CD8-positive, alpha-beta memory T cell (primary cell): ENCODE data around the gene TNIP2. TPM values are rescaled to one million over a fixed set of nuclear protein-coding genes. Genes with fewer than 3 reads are reported as not detected.

Experiments
- CTCF ChIA-PET: fragments of 350-600 bp; sonication (Branson Sonifier 250); formaldehyde crosslinking; loops from one replicate; lab custom pipeline; 2021; ENCODE audit warnings: antibody characterized with exemption; lab: Charles Lee
- POLR2A ChIA-PET: fragments of 350-600 bp; sonication (Branson Sonifier 250); formaldehyde crosslinking; loops from one replicate; lab custom pipeline; 2021; ENCODE audit warnings: antibody characterized with exemption; lab: Charles Lee
- DNase-seq, 5 donors: peaks; one replicate each; pipeline versions ENCODE4 v3.0.0 to v3.0.0-alpha.2; 2020 to 2022; ENCODE audit warnings: mixed read lengths in 1 of 5
- H3K27ac ChIP-seq: one replicate; pipeline ENCODE4 v1.7.0; 2013; ENCODE audit warnings: low read depth, mild to moderate bottlenecking, low read length, moderate library complexity
- H3K27me3 ChIP-seq: 2 replicates; pipeline ENCODE4 v1.7.0; 2013; ENCODE audit warnings: low read length, mild to moderate bottlenecking; ENCODE audit not compliant: insufficient read depth, poor library complexity, severe bottlenecking
- H3K36me3 ChIP-seq: 2 replicates; pipeline ENCODE4 v1.7.0; 2013; ENCODE audit warnings: mild to moderate bottlenecking, low read length, moderate library complexity; ENCODE audit not compliant: insufficient read depth
- H3K4me1 ChIP-seq: 2 replicates; pipeline ENCODE4 v1.7.0; 2013; ENCODE audit warnings: mild to moderate bottlenecking, low read length, moderate library complexity; ENCODE audit not compliant: insufficient read depth
- H3K4me3 ChIP-seq: 2 replicates; pipeline ENCODE4 v1.7.0; 2013; ENCODE audit warnings: mild to moderate bottlenecking, low read length
- H3K9me3 ChIP-seq: 2 replicates; pipeline ENCODE4 v1.7.0; 2013; ENCODE audit warnings: mild to moderate bottlenecking, low read length
- H3K27ac Mint-ChIP-seq, 8 donors: one replicate each; pipeline ENCODE4 v1.8.0; 2020 to 2021; ENCODE audit warnings: mixed read lengths in 8 of 8, mild to moderate bottlenecking in 6 of 8, inconsistent platforms in 3 of 8, moderate library complexity in 3 of 8
- H3K27me3 Mint-ChIP-seq, 2 donors: one replicate each; pipeline ENCODE4 v1.8.0; 2020 to 2021; ENCODE audit warnings: mixed read lengths in 2 of 2, mild to moderate bottlenecking in 1 of 2, moderate library complexity in 1 of 2
- H3K36me3 Mint-ChIP-seq, 3 donors: one replicate each; pipeline ENCODE4 v1.8.0; 2020 to 2021; ENCODE audit warnings: mixed read lengths in 3 of 3, inconsistent platforms in 1 of 3, mild to moderate bottlenecking in 1 of 3
- H3K4me1 Mint-ChIP-seq, 3 donors: one replicate each; pipeline ENCODE4 v1.8.0; 2020 to 2021; ENCODE audit warnings: mixed read lengths in 3 of 3, inconsistent platforms in 1 of 3, mild to moderate bottlenecking in 1 of 3
- H3K4me3 Mint-ChIP-seq, 7 donors: one replicate each; pipeline ENCODE4 v1.8.0; 2020 to 2021; ENCODE audit warnings: mixed read lengths in 7 of 7, mild to moderate bottlenecking in 6 of 7, moderate library complexity in 4 of 7, inconsistent platforms in 2 of 7
- H3K9me3 Mint-ChIP-seq, 5 donors: one replicate each; pipeline ENCODE4 v1.8.0; 2020 to 2022; ENCODE audit warnings: mixed read lengths in 5 of 5, mild to moderate bottlenecking in 3 of 5, moderate library complexity in 2 of 5, inconsistent platforms in 1 of 5
- polyA plus RNA-seq: library from polyadenylated mRNA; unstranded; fragments of 300-500 nt; fragmentation: Illumina TruSeq; gene quantifications from one replicate; pipeline ENCODE4 v1.2.3, GENCODE V29; 2021
- total RNA-seq, 2 experiments: library from RNA; stranded (reverse); gene quantifications; one replicate each; pipeline ENCODE4 v1.2.3, GENCODE V29; 2021

TNIP2 gene
- total and polyA plus RNA-seq, 3 experiments from 2014 or later, result 57.4 to 92.3 (median 87.7) TPM

- Histone ChIP-seq H3K27me3 (no peaks in the 10 kb centered on the region), H3K36me3 (peaks cover 50% of the 10 kb centered on the region), H3K27ac (no peak overlapping the region), H3K4me1 (no peaks in the 10 kb centered on the region), H3K4me3 (no peak overlapping the region), H3K9me3 (no peaks in the 10 kb centered on the region)
- Mint-ChIP-seq H3K4me1 (no peaks in the 10 kb centered on the region), H3K9me3 (no peaks in the 10 kb centered on the region), H3K27me3 (no peaks in the 10 kb centered on the region), H3K27ac (no peak overlapping the region), H3K36me3 (peaks cover 11 to 96% (median 33%) of the 10 kb centered on the region in 3 donors), H3K4me3 (no peak overlapping the region)
- POLR2A ChIA-PET, result no interaction called here
- CTCF ChIA-PET, result interaction anchor here (0.7 kb wide), 1 partner anchor 25 kb away, joined by 3 read pairs; no protein-coding TSS in a partner anchor
- no peak for DNase-seq
Measured at GRCh38 chr4:2697995-2698414, 58.1 kb downstream of the TNIP2 start.

- H3K4me3 ChIP-seq, result no peak overlapping the region
- H3K4me1 ChIP-seq, result no peaks in the 10 kb centered on the region
- H3K27me3 ChIP-seq, result no peaks in the 10 kb centered on the region
- ChIA-PET POLR2A (no interaction called here), CTCF (no interaction called here)
- Mint-ChIP-seq H3K27ac (peak overlapping the region in 1 of 8 donors; percentile 73), H3K4me1 (no peaks in the 10 kb centered on the region), H3K9me3 (no peaks in the 10 kb centered on the region), H3K4me3 (no peak overlapping the region), H3K27me3 (no peaks in the 10 kb centered on the region), H3K36me3 (peaks cover 0 to 95% (median 34%) of the 10 kb centered on the region in 3 donors)
- no peaks in the 10 kb centered on the region for H3K9me3 ChIP-seq
- DNase-seq, result peak in 1 of 5 donors; percentile 4
- H3K27ac ChIP-seq, result no peak overlapping the region
- H3K36me3 ChIP-seq, result peaks cover 59% of the 10 kb centered on the region
Measured at GRCh38 chr4:2696423-2696822, 59.7 kb downstream of the TNIP2 start.

- H3K27ac ChIP-seq, result no peak overlapping the region
- peaks cover 0 to 95% (median 32%) of the 10 kb centered on the region in 3 donors for H3K36me3 Mint-ChIP-seq
- no peaks in the 10 kb centered on the region for H3K9me3 ChIP-seq
- POLR2A ChIA-PET, result no interaction called here
- no peak overlapping the region for H3K4me3 ChIP-seq
- no peak overlapping the region for H3K4me3 Mint-ChIP-seq
- no peak for DNase-seq
- no peaks in the 10 kb centered on the region for H3K4me1 ChIP-seq
- no peaks in the 10 kb centered on the region for H3K27me3 Mint-ChIP-seq
- peaks cover 68% of the 10 kb centered on the region for H3K36me3 ChIP-seq
- no peaks in the 10 kb centered on the region for H3K4me1 Mint-ChIP-seq
- H3K27me3 ChIP-seq, result no peaks in the 10 kb centered on the region
- no peak overlapping the region for H3K27ac Mint-ChIP-seq
- H3K9me3 Mint-ChIP-seq, result no peaks in the 10 kb centered on the region
- CTCF ChIA-PET, result no interaction called here
Measured at GRCh38 chr4:2695346-2696060, 60.6 kb downstream of the TNIP2 start.

- peaks cover 0 to 3% (median 3%) of the 10 kb centered on the region in 3 donors for H3K4me1 Mint-ChIP-seq
- CTCF ChIA-PET, result no interaction called here
- peaks cover 0 to 95% (median 27%) of the 10 kb centered on the region in 3 donors for H3K36me3 Mint-ChIP-seq
- no peaks in the 10 kb centered on the region for H3K9me3 Mint-ChIP-seq
- DNase-seq, result no peak
- Histone ChIP-seq H3K27ac (no peak overlapping the region), H3K27me3 (no peaks in the 10 kb centered on the region), H3K9me3 (no peaks in the 10 kb centered on the region), H3K4me3 (no peak overlapping the region), H3K4me1 (no peaks in the 10 kb centered on the region), H3K36me3 (peaks cover 62% of the 10 kb centered on the region)
- peak overlapping the region in 5 of 8 donors; percentile 12 to 54 (median 17) for H3K27ac Mint-ChIP-seq
- H3K4me3 Mint-ChIP-seq, result no peak overlapping the region
- POLR2A ChIA-PET, result no interaction called here
- no peaks in the 10 kb centered on the region for H3K27me3 Mint-ChIP-seq
Measured at GRCh38 chr4:2694691-2695090, 61.4 kb downstream of the TNIP2 start.

GRCh38 chr4:2691952-2692435, 64.1 kb downstream of the TNIP2 start:
- H3K4me3 ChIP-seq, result no peak overlapping the region
- no peak for DNase-seq
- H3K27ac ChIP-seq, result no peak overlapping the region
- Mint-ChIP-seq H3K4me1 (peaks cover 3 to 9% (median 8%) of the 10 kb centered on the region in 3 donors), H3K36me3 (peaks cover 0 to 96% (median 29%) of the 10 kb centered on the region in 3 donors), H3K4me3 (no peak overlapping the region), H3K27me3 (no peaks in the 10 kb centered on the region), H3K27ac (peak overlapping the region in 7 of 8 donors; percentile 3 to 94 (median 44)), H3K9me3 (no peaks in the 10 kb centered on the region)
- H3K9me3 ChIP-seq, result no peaks in the 10 kb centered on the region
- CTCF ChIA-PET, result no interaction called here
- peaks cover 52% of the 10 kb centered on the region for H3K36me3 ChIP-seq
- H3K27me3 ChIP-seq, result no peaks in the 10 kb centered on the region
- POLR2A ChIA-PET, result no interaction called here
- no peaks in the 10 kb centered on the region for H3K4me1 ChIP-seq

Other genes starting within 250 kb of the TNIP2 start
- gene FAM193A, start 219.7 kb downstream of the TNIP2 start, total RNA-seq, result 10 to 100 TPM; 25.8 to 26.9 TPM
- 4.9 TPM for gene FAM193A, start 219.7 kb downstream of the TNIP2 start, polyA plus RNA-seq
- 10 to 100 TPM; 68.8 to 75.4 TPM for gene SH3BP2, start 36.7 kb upstream of the TNIP2 start, total RNA-seq
- gene SH3BP2, start 36.7 kb upstream of the TNIP2 start, polyA plus RNA-seq, result 35.7 TPM
- 100 to 1,000 TPM; 185 to 192 TPM for gene ADD1, start 87.5 kb upstream of the TNIP2 start, total RNA-seq
- gene ADD1, start 87.5 kb upstream of the TNIP2 start, polyA plus RNA-seq, result 217 TPM
- gene NOP14, start 207.1 kb upstream of the TNIP2 start, total RNA-seq, result 100 to 1,000 TPM; 156 to 165 TPM
- 26.5 TPM for gene NOP14, start 207.1 kb upstream of the TNIP2 start, polyA plus RNA-seq
- 1 to 10 TPM; 5.4 to 7.7 TPM for gene GRK4, start 207.2 kb upstream of the TNIP2 start, total RNA-seq
- 2.5 TPM for gene GRK4, start 207.2 kb upstream of the TNIP2 start, polyA plus RNA-seq